ENCODE results near the gene SLC16A5. TPM values are rescaled to one million over a fixed set of nuclear protein-coding genes. Genes with fewer than 3 reads are reported as not detected.
"Not testable (repeated sequence)": the region's sequence is repeated elsewhere in the genome, so short reads cannot be mapped to it uniquely, and the experiment has no call there.

The SLC16A5 gene, protein sequence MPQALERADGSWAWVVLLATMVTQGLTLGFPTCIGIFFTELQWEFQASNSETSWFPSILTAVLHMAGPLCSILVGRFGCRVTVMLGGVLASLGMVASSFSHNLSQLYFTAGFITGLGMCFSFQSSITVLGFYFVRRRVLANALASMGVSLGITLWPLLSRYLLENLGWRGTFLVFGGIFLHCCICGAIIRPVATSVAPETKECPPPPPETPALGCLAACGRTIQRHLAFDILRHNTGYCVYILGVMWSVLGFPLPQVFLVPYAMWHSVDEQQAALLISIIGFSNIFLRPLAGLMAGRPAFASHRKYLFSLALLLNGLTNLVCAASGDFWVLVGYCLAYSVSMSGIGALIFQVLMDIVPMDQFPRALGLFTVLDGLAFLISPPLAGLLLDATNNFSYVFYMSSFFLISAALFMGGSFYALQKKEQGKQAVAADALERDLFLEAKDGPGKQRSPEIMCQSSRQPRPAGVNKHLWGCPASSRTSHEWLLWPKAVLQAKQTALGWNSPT
- 1 to 10 TPM; 2.3 to 2.8 TPM for total RNA-seq

DNA sequence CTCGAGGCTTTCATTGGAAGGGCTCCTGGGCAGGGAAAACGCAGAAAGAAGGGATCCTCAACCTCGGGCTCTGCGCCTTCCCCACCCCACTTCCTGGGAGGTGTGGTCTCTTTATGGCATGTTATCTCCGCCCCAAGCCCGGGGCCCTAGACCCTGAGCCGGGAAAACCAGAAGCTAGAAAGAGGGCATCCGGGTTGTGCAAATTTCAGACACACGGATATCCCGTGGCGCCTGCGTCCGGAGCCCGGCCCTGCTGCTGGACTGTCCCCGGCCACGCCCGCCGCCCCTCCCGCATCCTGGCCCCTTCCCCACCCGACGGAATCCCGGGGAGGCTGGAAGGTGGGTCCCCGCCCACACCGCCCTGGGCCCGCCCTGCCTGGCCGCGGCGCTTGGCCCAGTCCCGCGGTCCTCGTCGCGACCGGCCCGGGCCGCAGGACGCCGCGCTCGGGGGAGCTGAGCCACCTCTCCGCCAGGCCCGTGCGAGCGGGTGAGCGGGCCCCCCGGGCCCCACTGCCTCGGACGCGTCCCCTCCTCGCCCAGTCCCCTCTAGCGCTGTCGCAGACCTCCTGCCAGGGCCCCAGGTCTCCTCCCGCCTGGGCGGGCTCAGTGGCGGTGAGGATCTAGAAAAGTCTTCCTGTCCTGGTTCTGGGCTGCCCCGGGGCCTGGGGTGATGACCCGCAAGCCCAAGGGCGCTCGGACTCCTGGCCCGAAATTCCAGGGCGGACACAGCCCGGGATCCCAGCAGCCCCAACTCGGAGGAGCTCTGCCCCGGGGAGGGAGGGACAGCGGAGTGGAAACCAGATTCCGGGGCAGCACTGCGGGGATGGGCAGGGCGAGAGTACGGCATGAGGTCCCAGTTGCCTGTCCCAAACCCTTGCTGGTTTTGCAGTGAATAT is at the start of gene SLC16A5:
Gene SLC16A5 (plus strand): TSS at position 397 of the 896 bp plus-strand sequence. CDS start 5,683 bp downstream, outside the sequence.
- ChIA-PET CTCF (interaction anchor here (0.6 to 3.3 kb wide), 5 partner anchors 9 to 99 kb away, joined by 3 to 11 read pairs (median 6); no protein-coding TSS in a partner anchor), POLR2A (interaction anchor here (0.6 kb wide), 3 partner anchors 22 to 39 kb away, joined by 3 to 9 read pairs (median 3); partner anchors contain the start of gene ARMC7)

DNA sequence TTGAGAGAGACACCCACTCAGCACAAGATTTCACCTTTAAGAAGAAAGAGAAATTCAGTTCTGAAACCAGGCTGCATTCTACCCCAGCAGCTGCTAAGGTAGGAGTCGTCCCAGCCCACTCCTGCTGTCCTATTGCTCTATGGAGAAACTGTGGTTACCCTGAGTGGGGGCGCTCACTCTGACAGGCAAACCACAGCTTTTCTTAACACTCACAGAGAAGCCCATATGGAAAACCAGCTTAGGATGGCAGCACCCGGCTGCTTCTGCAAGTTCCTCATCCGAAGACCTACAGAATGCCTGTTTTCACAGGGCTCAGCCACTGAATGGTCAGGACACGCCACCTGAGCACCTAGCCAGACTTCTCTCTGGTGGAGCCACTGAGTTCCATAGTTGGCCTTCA is 48.5 kb upstream of the SLC16A5 start:
- ChIA-PET POLR2A (no interaction called here), CTCF (no interaction called here)

DNA sequence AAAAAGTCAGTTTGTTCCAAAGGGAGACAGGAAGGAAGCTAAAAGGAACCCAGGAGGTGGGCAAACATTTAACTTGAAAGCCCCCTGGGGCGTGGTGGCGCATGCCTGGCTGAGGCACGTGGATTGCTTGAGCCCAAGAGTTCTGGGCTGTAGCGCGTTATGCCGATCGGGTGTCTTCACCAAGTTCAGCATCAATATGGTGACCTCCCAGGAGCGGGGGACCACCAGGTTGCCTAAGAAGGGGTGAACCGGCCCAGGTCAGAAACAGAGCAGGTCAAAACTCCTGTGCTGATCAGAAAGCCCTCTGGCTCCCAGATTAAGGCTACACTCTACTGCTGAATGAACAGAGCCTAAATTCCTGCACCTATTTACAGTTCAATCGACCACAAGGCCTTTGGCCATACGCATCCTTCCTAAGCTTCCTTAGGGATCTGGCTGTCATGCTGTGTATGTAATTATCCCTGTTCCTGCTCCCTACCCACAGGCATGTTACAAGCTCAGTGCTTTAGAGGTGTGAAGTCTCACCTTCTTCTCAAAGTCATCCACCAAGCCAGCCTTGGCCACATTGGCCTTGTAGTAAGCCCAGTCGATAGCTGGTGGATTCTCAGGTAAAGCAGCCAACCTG is 46.0 kb upstream of the SLC16A5 start:
- ChIA-PET CTCF (interaction anchor here (0.6 to 0.7 kb wide), 2 partner anchors 35 to 53 kb away, joined by 3 read pairs; no protein-coding TSS in a partner anchor), POLR2A (interaction anchor here (0.7 kb wide), 1 partner anchor 21 kb away, joined by 3 read pairs; no protein-coding TSS in a partner anchor)

DNA sequence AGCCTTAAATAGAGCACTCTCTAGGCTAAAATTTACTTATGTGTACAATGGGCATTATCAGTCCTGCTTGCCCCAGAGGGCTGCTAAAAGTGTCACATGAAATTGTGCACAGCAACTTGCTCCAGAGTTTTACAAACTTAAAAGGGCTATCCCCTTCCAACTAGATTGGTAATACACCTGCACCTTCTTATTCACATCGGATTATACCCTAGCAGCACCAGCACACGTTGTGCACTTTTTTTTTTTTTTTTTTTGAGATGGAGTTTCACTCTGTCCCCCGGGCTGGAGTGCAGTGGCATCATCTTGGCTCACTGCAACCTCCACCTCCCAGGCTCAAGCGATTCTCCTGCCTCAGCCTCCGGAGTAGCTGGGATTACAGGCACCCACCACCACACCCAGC is 44.0 kb upstream of the SLC16A5 start:
- POLR2A ChIA-PET, CTCF ChIA-PET: not testable (repeated sequence)

DNA sequence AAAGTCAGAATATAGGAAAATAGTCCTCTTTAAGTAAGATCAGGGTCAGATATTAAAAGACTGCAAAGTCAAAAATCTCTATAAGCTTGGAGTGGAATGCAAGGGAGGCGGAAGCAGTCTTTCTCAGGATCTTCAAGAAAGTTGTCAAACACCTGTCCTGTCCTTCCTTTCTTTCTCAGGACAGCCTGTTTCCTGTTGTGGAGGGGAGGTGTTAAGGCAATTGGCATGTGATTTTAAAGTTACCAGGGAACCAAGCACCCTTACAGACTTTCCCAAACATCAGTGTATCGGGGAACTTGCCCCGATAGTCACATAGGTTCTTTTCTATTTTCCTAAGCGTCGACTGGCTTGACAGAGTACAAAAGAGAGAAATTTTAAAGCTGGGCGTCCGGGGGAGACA is 43.0 kb upstream of the SLC16A5 start:
- POLR2A ChIA-PET: no interaction called here
- CTCF ChIA-PET: no interaction called here

DNA sequence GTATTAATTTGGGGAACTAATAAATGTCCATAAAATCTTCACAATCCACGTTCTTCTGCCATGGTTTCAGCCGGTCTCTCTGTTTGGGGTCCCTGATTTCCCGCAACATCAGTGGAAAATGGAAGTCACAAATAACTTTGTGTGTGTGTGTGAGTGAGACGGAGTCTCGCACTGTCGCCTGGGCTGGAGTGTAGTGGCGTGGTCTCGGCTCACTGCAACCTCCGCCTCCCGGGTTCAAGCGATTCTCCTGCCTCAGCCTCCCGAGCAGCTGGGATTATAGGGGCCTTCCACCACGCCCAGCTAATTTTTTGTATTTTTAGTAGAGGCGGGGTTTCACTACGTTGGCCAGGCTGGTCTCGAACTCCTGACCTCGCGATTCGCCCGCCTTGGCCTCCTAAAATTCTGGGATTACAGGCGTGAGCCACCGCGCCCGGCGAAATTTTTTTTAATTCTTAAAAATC is 41.8 kb upstream of the SLC16A5 start:
- ChIA-PET POLR2A (interaction anchor here (0.6 to 2.0 kb wide), 3 partner anchors 12 to 65 kb away, joined by 3 to 7 read pairs (median 4); partner anchors contain the start of gene MRPL58), CTCF (interaction anchor here (0.9 to 2.8 kb wide), 2 partner anchors 11 to 56 kb away, joined by 3 to 9 read pairs; no protein-coding TSS in a partner anchor)

DNA sequence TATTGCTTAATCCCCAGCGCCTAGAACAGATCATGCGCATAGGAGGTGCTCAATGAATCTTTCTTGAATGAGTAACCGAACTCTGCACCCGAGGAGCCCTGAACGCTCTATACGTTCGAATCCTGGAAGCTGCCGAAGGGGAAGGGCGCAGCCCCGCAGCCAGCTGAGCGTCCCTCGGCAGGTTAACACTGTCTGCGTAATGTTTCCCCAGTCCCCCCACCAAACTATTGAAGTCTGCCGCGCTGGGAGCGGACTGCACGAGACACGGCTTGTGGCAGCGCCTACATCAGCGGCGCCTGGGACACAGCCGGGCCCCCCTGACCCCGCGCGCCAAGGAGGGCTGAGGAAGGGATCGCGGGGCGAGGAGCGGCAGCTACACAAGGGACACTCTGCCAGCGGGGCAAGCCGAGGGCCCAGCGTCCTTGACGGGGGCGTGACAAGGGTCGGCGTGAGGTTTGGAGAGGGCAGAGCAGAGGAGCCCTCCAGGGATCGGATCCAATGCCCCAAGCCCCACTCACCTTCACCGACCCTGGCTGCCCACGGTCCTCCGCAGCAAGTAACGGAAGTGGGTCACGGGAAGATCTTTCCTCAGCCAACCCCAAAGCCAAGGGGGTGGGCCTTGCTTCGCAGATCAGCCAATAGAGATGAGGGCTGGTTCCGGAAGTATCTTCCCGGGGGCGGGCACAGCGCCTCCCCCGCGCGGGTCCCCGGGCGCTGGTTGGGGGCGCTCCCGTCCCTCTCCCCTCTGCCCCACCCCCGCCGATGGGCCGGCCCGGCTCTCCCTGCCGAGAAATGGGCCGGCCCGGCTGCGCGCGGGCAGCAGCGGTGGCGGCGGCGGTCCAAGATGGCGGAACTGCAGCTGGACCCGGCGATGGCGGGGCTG is 41.1 kb upstream of the SLC16A5 start, which contains the start of the genes ATP5PD and KCTD2:
Gene ATP5PD (minus strand): TSS at position 563 of the 883 bp plus-strand sequence. CDS start 4,319 bp downstream, outside the sequence.
Gene KCTD2 (plus strand): TSS at position 819 of the 883 bp plus-strand sequence. CDS start 26 bp downstream, at position 845.
- ChIA-PET CTCF (interaction anchor here (0.8 to 2.8 kb wide), 4 partner anchors 12 to 85 kb away, joined by 3 to 9 read pairs (median 5); no protein-coding TSS in a partner anchor), POLR2A (interaction anchor here (0.6 to 2.0 kb wide), 3 partner anchors 12 to 64 kb away, joined by 3 to 7 read pairs (median 4); partner anchors contain the start of gene MRPL58)

DNA sequence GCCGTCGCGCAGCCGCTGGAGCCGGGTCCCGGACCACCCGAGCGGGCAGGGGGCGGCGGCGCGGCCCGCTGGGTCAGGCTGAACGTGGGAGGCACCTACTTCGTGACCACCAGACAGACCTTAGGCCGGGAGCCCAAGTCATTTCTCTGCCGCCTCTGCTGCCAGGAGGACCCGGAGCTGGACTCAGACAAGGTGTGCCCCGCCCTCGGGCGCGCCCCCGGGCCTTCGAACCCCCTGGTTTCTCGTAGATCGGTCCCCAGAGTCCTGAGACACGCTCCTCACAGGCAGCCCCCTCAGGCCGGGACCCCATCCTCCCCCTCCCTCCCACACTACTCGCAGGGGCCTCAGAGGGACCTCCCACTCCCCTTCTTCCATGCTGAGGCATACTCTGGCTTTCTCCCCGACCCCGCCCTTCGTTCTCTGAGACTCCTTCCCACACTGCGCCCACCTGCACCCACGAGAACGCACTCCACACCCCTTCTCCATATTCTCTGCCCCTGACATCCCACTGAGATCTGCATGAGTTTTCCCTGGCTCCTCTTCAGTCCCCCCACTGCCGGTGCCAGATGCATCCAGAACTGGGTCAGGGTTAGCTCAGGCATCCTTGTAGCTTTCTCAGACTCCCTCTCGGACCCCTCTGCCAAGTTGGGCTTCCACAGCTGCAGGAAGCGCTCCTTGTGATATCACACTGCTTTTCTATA is 40.2 kb upstream of the SLC16A5 start:
- ChIA-PET CTCF (interaction anchor here (1.1 to 2.8 kb wide), 3 partner anchors 13 to 86 kb away, joined by 3 to 9 read pairs (median 7); no protein-coding TSS in a partner anchor), POLR2A (interaction anchor here (2.0 kb wide), 1 partner anchor 13 kb away, joined by 7 read pairs; no protein-coding TSS in a partner anchor)

DNA sequence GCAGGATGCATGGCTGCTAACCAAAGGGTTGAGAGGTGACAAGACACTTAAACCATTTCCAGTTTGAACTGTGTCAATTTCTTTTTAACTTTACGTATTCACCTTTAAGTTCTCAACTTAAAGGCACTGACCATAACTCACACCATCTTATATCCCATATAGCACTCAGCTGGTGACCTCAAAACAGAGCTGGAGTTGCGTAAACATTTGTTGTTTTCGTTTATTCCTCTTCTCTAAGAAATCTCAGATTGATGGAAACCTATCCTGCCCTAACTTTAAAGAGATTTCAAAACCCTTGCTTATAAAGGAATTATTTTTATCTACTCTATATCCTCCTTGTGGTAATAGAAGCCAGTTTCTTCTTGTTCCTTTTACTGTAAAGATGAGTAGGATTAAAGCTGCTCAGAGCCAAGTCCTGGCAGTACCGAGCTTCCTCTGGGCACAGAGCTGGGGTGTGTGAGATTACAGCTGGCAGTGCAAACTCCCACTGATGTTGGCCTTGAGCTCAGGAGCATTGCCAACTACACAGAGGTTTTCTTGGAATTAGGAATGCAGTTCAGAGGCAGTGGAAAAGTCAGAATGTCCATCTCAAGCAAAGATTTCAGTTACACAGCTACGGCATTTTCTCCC is 39.4 kb upstream of the SLC16A5 start:
- CTCF ChIA-PET: interaction anchor here (1.1 to 2.8 kb wide), 3 partner anchors 14 to 87 kb away, joined by 3 to 9 read pairs (median 7); no protein-coding TSS in a partner anchor
- POLR2A ChIA-PET: interaction anchor here (0.6 kb wide), 1 partner anchor 39 kb away, joined by 3 read pairs; the partner anchor contains the start of gene SLC16A5

DNA sequence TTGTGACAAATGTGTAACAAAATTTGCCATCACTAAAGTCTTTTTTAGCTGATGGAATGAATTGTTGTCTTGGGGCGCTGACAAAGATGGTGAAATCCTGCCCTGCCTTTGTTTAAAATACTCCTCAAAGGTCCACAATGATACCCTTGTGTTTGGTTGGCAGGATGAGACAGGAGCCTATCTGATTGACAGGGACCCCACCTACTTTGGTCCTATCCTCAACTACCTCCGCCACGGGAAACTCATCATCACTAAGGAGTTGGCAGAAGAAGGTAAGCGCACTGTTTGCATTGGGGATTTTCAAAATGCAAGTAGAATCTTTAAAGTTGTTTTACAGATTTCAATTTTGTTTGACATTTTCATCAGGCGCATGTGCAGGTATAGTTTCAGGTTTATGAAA is 38.7 kb upstream of the SLC16A5 start:
- POLR2A ChIA-PET: no interaction called here
- CTCF ChIA-PET: interaction anchor here (1.1 to 2.5 kb wide), 2 partner anchors 17 to 88 kb away, joined by 3 to 7 read pairs; no protein-coding TSS in a partner anchor

DNA sequence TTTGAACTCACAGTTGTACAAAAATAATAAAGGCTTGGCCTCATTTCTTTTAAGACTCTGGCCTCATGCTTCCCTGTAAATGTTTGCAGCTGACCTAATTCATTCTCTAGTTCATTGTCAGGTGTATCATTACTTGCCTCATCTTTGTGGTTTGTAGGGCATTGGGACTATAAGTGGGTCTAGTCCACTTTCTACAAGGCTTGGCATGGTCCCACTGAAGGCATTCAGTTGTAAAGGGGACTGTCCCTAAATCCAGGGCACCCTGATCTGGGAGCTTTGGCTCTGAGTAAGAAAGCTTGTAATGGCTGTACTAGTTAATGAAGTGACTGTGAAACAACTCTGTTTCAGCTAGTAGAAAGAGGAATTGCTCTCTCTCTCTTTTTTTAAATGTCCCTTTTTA is 38.0 kb upstream of the SLC16A5 start:
- POLR2A ChIA-PET: no interaction called here
- CTCF ChIA-PET: no interaction called here

DNA sequence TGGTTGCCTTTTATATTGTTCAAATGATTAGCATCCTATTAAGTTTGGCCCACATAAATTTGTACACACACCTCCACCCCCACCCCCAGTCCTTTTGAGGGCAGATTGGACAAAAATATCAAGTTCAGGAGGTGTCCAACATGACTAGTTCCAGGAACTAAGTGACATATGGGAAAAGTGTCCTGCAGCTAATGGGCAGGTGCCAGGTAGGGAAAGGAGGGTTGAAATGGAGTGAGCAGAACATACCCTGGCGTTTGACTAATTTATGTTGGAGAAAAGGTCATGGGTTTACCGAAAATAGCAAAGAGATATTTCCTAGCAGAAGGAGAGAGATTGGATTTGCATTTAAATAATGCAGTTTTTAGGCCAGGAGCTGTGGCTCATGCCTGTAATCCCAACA is 35.8 kb upstream of the SLC16A5 start:
- ChIA-PET CTCF (interaction anchor here (0.7 to 1.6 kb wide), 3 partner anchors 11 to 150 kb away, joined by 3 to 5 read pairs (median 3); no protein-coding TSS in a partner anchor), POLR2A (no interaction called here)

DNA sequence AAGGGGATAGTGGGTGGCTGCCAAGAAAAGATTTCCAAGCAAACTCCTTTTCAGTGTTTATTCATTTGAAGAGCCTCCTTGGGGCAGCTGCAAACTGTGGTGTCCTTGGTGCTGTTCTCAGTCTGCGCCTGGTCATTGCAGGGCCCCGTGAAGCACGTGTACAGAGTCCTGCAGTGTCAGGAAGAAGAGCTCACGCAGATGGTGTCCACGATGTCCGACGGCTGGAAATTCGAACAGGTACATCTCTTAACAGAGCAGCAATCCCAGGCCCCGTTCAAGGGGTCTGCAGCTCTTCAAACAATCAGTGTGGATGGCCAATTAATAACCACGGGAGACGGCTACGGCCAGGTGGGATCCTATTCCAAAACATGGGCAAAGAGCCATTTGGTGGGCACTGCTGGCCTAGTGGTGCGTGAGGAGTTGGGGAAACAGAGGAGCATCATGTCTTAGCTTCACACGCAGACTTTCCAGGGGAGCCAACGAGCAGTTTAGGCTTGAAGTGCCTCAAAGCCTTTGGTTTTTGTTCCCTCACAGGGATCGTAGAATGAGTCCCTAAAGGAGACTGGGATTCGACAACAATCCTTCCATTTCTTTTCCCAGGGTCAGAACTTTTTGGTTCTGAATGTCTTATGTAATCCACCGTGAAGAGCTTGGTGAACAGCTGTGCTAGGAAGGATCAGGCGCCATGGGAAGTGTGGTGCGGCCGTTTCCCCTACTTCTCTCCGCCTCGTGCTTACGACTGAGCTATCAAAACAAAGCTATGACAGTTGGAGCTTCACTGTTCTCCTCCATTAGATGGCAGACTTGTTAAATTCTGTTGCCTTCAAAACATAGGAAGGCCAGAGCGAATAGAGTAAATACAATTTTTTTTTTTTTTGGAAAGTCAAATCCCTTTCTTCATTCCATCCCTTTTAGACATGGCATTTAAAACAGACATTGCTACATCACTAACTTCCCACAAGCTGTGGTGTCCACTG is 28.1 kb upstream of the SLC16A5 start:
- ChIA-PET CTCF (interaction anchor here (0.5 to 1.3 kb wide), 4 partner anchors 14 to 98 kb away, joined by 3 to 6 read pairs (median 4); no protein-coding TSS in a partner anchor), POLR2A (no interaction called here)

DNA sequence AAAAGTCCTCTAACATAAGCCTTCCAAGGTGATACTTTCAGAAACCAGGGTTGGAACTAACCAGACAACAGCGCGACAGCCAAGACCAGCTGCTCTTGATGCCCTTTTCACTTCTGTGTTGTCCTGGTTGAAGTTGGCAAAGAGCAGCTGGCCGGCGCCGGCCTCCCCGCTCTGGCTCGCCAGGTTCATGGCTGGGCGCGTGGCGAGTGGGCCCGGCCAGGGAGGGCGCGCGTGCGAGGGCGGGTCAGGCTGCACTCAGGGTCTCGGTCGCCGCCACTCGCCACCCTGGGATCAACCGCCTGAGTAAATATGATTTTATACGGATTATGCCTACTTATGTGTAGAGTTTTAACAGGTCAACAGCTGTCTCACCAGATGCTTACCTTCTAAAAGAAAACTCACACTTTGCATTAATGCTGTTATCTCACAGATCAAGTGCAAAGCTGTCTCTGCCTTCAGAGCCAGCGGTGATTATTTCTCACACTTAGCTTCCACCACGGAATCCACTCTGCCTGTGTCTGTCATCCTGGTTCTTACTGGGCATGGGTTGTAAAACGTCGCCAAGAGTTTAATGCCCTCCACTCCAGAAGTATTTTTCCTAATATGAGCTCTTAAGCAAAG is 27.2 kb upstream of the SLC16A5 start:
- CTCF ChIA-PET: interaction anchor here (1.1 to 1.3 kb wide), 2 partner anchors 13 to 53 kb away, joined by 3 to 5 read pairs; no protein-coding TSS in a partner anchor

More for the DNA sequence above, 27.2 kb upstream of the SLC16A5 start:
- POLR2A ChIA-PET: interaction anchor here (1.1 kb wide), 1 partner anchor 18 kb away, joined by 3 read pairs; no protein-coding TSS in a partner anchor

Data from activated CD8-positive, alpha-beta memory T cell treated with anti-CD3 and anti-CD28 coated beads for 36 hours (primary cell).